Activated CD8-positive, alpha-beta T cell treated with anti-CD3 and anti-CD28 coated beads, Interleukin-2, amount 10 ng/mL, durations not matched to agents 7 days and 5 days (primary cell): ENCODE data around the gene HS3ST5. TPM values are rescaled to one million over a fixed set of nuclear protein-coding genes. Genes with fewer than 3 reads are reported as not detected.
"Not testable (repeated sequence)": the region's sequence is repeated elsewhere in the genome, so short reads cannot be mapped to it uniquely, and the experiment has no call there.

Experiments used
- ATAC-seq: fragments of 150-1000 bp; cut with Tn5 transposase; one replicate; pipeline ENCODE4 v1.10.0; 2021; ENCODE audit warnings: moderate library complexity
- CTCF ChIA-PET: fragments of 350-600 bp; sonication (Branson Sonifier 250); formaldehyde crosslinking; loops from one replicate; lab custom pipeline; 2021; ENCODE audit warnings: antibody characterized with exemption; lab: Charles Lee
- POLR2A ChIA-PET: fragments of 350-600 bp; sonication (Branson Sonifier 250); formaldehyde crosslinking; loops from one replicate; lab custom pipeline; 2021; ENCODE audit warnings: antibody characterized with exemption; lab: Charles Lee
- DNase-seq: peaks from one replicate; pipeline ENCODE4 v3.0.0-alpha.2; 2020
- H3K27ac Mint-ChIP-seq: one replicate; pipeline ENCODE4 v1.8.0; 2021; ENCODE audit warnings: mild to moderate bottlenecking, mixed read lengths
- H3K27me3 Mint-ChIP-seq: one replicate; pipeline ENCODE4 v1.8.0; 2021; ENCODE audit warnings: low read depth, mixed read lengths
- H3K36me3 Mint-ChIP-seq: one replicate; pipeline ENCODE4 v1.8.0; 2021; ENCODE audit warnings: low read depth, mixed read lengths
- H3K4me1 Mint-ChIP-seq: one replicate; pipeline ENCODE4 v1.8.0; 2021; ENCODE audit warnings: low read depth, mixed read lengths
- H3K4me3 Mint-ChIP-seq: one replicate; pipeline ENCODE4 v1.8.0; 2021; ENCODE audit warnings: mild to moderate bottlenecking, mixed read lengths
- H3K9me3 Mint-ChIP-seq: one replicate; pipeline ENCODE4 v1.8.0; 2022; ENCODE audit warnings: mixed read lengths; ENCODE audit not compliant: insufficient read depth
- total RNA-seq, 2 experiments: library from RNA; stranded (reverse); gene quantifications; one replicate each; pipeline ENCODE4 v1.2.3, GENCODE V29; 2021

Gene HS3ST5
- total RNA-seq, 2 experiments from 2014 or later = not detected

GRCh38 chr6:114267897-114268296 is 74.9 kb downstream of the HS3ST5 start:
- no peak overlapping the region for H3K27ac Mint-ChIP-seq
- no peak overlapping the region for H3K4me3 Mint-ChIP-seq
- no peaks in the 10 kb centered on the region for H3K9me3 Mint-ChIP-seq
- no peaks in the 10 kb centered on the region for H3K27me3 Mint-ChIP-seq
- ATAC-seq (no peak), DNase-seq (no peak)
- H3K4me1 Mint-ChIP-seq = no peaks in the 10 kb centered on the region
- CTCF ChIA-PET = no interaction called here
- POLR2A ChIA-PET = no interaction called here
- H3K36me3 Mint-ChIP-seq = no peaks in the 10 kb centered on the region

DNA sequence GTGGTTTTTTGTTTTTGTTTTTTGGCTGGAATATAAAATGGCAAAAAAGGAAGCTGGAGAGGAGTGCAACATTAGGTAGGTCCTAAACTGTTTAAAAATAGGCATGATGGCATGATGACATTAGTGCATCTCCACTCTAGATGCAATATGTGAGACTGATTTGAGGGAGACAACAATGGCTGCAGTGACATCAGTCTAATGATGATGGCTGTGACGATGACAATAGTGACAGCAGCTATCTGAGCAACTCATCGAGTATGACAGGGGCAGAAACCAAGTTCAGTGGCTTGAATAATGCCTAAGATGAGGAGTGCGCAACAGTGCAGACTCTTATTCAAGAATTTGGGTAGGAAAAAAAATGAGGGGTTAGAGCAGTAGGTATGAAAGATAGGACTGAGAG is 82.0 kb downstream of the HS3ST5 start:
- no peaks in the 10 kb centered on the region for H3K36me3 Mint-ChIP-seq
- no peak overlapping the region for H3K4me3 Mint-ChIP-seq
- ChIA-PET POLR2A (no interaction called here), CTCF (no interaction called here)
- ATAC-seq (no peak), DNase-seq (no peak)
- H3K9me3 Mint-ChIP-seq = no peaks in the 10 kb centered on the region
- no peak overlapping the region for H3K27ac Mint-ChIP-seq
- H3K4me1 Mint-ChIP-seq = no peaks in the 10 kb centered on the region
- no peaks in the 10 kb centered on the region for H3K27me3 Mint-ChIP-seq

- Mint-ChIP-seq H3K4me1 (no peaks in the 10 kb centered on the region), H3K9me3 (no peaks in the 10 kb centered on the region), H3K27me3 (no peaks in the 10 kb centered on the region), H3K36me3 (no peaks in the 10 kb centered on the region), H3K27ac (no peak overlapping the region), H3K4me3 (no peak overlapping the region)
- no peak for ATAC-seq
- POLR2A ChIA-PET = no interaction called here
- DNase-seq = no peak
- CTCF ChIA-PET = interaction anchor here (0.5 kb wide), 1 partner anchor 161 kb away, joined by 3 read pairs; no protein-coding TSS in a partner anchor
Measured at GRCh38 chr6:114258376-114258775, 84.4 kb downstream of the HS3ST5 start.

DNA sequence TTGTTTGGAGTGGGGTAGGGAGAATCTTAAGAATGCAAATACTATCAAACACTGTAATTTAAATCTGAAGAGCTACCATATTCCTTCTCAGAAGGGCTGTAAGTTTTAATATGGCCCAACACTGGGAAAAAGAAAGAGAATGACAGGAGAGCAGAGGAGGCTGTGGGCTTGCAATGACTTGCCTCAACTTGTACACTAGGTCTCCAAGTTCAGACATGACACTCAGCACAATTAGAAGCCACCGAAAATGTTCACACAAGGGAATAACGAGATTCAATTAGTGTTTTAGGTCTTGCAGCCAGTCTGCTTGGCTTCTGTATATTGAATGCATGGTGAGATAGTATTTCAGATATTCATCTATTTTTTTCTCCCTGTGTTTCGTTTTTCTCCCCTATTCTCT is 89.4 kb downstream of the HS3ST5 start:
- no peaks in the 10 kb centered on the region for H3K9me3 Mint-ChIP-seq
- no peaks in the 10 kb centered on the region for H3K36me3 Mint-ChIP-seq
- DNase-seq (no peak), ATAC-seq (no peak)
- POLR2A ChIA-PET = no interaction called here
- H3K27ac Mint-ChIP-seq = no peak overlapping the region
- no peaks in the 10 kb centered on the region for H3K4me1 Mint-ChIP-seq
- no peak overlapping the region for H3K4me3 Mint-ChIP-seq
- CTCF ChIA-PET = no interaction called here
- no peaks in the 10 kb centered on the region for H3K27me3 Mint-ChIP-seq

- no peaks in the 10 kb centered on the region for H3K4me1 Mint-ChIP-seq
- no peak overlapping the region for H3K4me3 Mint-ChIP-seq
- no peaks in the 10 kb centered on the region for H3K9me3 Mint-ChIP-seq
- H3K27me3 Mint-ChIP-seq = no peaks in the 10 kb centered on the region
- no peak overlapping the region for H3K27ac Mint-ChIP-seq
- POLR2A ChIA-PET = no interaction called here
- ATAC-seq (no peak), DNase-seq (no peak)
- H3K36me3 Mint-ChIP-seq = no peaks in the 10 kb centered on the region
- CTCF ChIA-PET = no interaction called here
Measured at GRCh38 chr6:114249522-114249921, 93.3 kb downstream of the HS3ST5 start.

DNA sequence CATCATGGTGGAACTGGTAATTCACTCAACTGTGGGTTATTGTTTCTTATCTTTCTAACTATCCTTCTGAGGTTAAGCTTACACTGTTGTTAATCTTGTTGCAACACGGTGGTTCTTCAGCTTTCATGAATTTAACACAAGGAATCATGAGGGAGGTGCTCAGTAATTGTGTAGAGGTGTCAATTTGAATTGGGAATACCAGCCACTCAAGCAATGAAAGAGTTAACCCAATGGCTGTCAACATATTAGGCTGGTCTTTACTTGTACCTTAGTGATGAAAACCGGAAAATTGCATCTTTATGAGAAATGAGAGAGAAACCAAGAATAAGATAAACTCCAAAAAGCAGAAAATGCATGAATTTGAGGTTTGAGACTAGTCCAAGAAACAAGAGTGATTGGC is 95.7 kb downstream of the HS3ST5 start:
- ChIA-PET CTCF (no interaction called here), POLR2A (no interaction called here)
- H3K36me3 Mint-ChIP-seq = no peaks in the 10 kb centered on the region
- no peak for DNase-seq
- H3K9me3 Mint-ChIP-seq = no peaks in the 10 kb centered on the region
- H3K27ac Mint-ChIP-seq = no peak overlapping the region
- no peaks in the 10 kb centered on the region for H3K27me3 Mint-ChIP-seq
- H3K4me3 Mint-ChIP-seq = no peak overlapping the region
- ATAC-seq = no peak
- no peaks in the 10 kb centered on the region for H3K4me1 Mint-ChIP-seq

GRCh38 chr6:114240796-114241195 is 102.0 kb downstream of the HS3ST5 start:
- H3K4me3 Mint-ChIP-seq = no peak overlapping the region
- ChIA-PET CTCF (no interaction called here), POLR2A (no interaction called here)
- H3K9me3 Mint-ChIP-seq = no peaks in the 10 kb centered on the region
- H3K4me1 Mint-ChIP-seq = no peaks in the 10 kb centered on the region
- H3K36me3 Mint-ChIP-seq = no peaks in the 10 kb centered on the region
- DNase-seq = no peak
- no peak for ATAC-seq
- no peak overlapping the region for H3K27ac Mint-ChIP-seq
- no peaks in the 10 kb centered on the region for H3K27me3 Mint-ChIP-seq

DNA sequence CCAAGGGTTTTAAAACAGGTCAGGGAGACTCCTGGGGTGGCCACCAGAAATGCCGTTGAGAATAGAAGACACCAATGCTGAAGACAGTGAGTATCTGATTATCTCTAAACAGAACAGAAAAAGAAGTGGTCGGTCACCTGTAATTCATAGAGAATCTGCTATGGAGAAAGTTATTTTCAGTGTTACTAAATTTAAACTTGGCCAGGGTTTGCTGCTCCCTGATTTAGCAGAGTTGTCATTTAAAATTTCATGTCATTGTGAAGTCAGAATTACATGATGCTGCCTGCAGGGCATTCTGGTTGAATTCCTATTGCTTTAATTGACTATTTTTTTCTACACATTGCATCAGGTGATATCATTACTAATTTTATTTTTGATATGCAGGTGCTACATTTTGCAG is 114.1 kb downstream of the HS3ST5 start:
- Mint-ChIP-seq H3K4me1 (no peaks in the 10 kb centered on the region), H3K4me3 (no peak overlapping the region), H3K27me3 (no peaks in the 10 kb centered on the region), H3K9me3 (no peaks in the 10 kb centered on the region), H3K27ac (no peak overlapping the region), H3K36me3 (no peaks in the 10 kb centered on the region)
- ChIA-PET POLR2A (no interaction called here), CTCF (no interaction called here)
- ATAC-seq (no peak), DNase-seq (no peak)

DNA sequence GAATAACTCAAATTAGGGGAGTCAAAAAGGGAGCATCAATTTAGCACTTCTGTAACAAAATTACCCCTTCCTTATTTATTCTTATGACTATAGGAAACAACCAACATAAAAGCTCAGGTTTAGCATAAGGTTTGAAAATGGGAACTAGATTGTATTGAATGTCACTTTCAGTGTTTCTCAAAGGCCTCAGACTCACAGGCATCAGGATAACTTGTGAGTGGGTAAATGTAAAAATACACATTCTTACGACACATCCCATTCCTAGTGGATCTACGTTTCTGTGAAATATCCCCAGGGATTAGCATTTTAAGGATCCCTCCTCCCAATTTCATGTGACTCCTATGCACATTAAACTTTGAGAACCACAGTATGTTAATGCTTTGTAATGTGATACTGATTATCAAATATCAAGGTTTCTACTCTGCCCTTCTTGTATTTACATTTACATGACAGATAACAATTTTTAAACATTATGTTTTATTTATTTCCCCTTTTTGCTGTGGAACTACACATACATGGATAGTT is 114.8 kb downstream of the HS3ST5 start:
- POLR2A ChIA-PET = no interaction called here
- ATAC-seq (no peak), DNase-seq (no peak)
- CTCF ChIA-PET = no interaction called here
- H3K36me3 Mint-ChIP-seq = no peaks in the 10 kb centered on the region
- H3K9me3 Mint-ChIP-seq = no peaks in the 10 kb centered on the region
- H3K27ac Mint-ChIP-seq = no peak overlapping the region
- H3K27me3 Mint-ChIP-seq = no peaks in the 10 kb centered on the region
- H3K4me3 Mint-ChIP-seq = no peak overlapping the region
- no peaks in the 10 kb centered on the region for H3K4me1 Mint-ChIP-seq

GRCh38 chr6:114220241-114220640 is 122.6 kb downstream of the HS3ST5 start:
- DNase-seq (no peak), ATAC-seq (no peak)
- Mint-ChIP-seq H3K27ac (no peak overlapping the region), H3K27me3 (no peaks in the 10 kb centered on the region), H3K9me3 (no peaks in the 10 kb centered on the region), H3K4me3 (no peak overlapping the region), H3K36me3 (no peaks in the 10 kb centered on the region), H3K4me1 (no peaks in the 10 kb centered on the region)
- CTCF ChIA-PET = no interaction called here
- POLR2A ChIA-PET = no interaction called here

DNA sequence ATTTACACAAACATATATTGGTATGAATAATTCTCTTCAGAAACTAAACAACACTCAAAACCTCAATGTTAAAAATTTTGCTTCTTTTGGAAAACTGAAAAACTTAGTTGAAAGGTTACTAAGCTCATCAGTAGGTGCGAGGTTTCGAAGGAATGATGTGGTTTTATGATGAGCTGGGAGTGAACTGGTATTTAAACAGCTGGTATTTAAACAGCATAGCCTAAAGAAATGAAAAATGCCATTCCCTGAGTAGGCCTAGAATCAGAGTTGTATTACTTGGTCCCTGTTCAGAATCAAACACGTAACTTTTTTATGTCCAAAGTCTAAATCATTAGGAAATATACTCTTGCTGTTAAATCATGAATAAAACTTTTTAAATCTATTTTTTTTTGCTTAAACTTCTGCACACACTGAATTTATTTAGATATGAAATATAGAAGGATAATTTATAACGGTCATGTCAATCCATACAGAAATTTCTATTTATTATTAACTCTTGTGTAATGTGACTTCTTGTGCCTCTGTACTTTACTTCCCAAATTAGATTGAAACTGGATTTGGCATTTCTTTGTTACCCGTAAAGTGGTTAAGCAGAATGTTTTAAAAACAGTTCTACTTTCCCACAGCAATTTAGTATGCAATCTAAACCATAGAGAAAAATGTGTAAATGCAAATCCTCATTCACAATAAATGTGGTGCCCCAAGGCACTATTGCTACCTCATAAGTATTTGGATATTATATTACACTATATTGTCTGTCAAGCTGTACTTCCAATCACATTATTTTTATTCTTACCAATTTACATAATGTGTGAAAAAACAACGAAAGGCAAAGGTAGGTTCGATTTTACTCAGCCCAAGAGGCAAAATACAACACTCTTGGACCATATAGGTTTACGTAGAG is 124.1 kb downstream of the HS3ST5 start:
- H3K27me3 Mint-ChIP-seq = no peaks in the 10 kb centered on the region
- POLR2A ChIA-PET = no interaction called here
- CTCF ChIA-PET = no interaction called here
- H3K36me3 Mint-ChIP-seq = no peaks in the 10 kb centered on the region
- no peaks in the 10 kb centered on the region for H3K9me3 Mint-ChIP-seq
- ATAC-seq = no peak
- no peak for DNase-seq
- no peak overlapping the region for H3K27ac Mint-ChIP-seq
- H3K4me3 Mint-ChIP-seq = no peak overlapping the region
- no peaks in the 10 kb centered on the region for H3K4me1 Mint-ChIP-seq

- CTCF ChIA-PET, H3K4me1 Mint-ChIP-seq, H3K36me3 Mint-ChIP-seq, H3K9me3 Mint-ChIP-seq, DNase-seq, H3K27ac Mint-ChIP-seq, H3K4me3 Mint-ChIP-seq, POLR2A ChIA-PET, ATAC-seq, H3K27me3 Mint-ChIP-seq: not testable (repeated sequence)
Measured at GRCh38 chr6:114217996-114218395, 124.8 kb downstream of the HS3ST5 start.
